Activated CD8-positive, alpha-beta memory T cell treated with anti-CD3 and anti-CD28 coated beads, Interleukin-2, amount 50 U/mL, for 4 hours (primary cell): ENCODE results near the gene WWC1.
"Not testable (repeated sequence)": the region's sequence is repeated elsewhere in the genome, so short reads cannot be mapped to it uniquely, and the experiment has no call there.

Experiments
- DNase-seq: peaks from one replicate; pipeline ENCODE4 v3.0.0-alpha.2; 2020

Gene WWC1

DNA sequence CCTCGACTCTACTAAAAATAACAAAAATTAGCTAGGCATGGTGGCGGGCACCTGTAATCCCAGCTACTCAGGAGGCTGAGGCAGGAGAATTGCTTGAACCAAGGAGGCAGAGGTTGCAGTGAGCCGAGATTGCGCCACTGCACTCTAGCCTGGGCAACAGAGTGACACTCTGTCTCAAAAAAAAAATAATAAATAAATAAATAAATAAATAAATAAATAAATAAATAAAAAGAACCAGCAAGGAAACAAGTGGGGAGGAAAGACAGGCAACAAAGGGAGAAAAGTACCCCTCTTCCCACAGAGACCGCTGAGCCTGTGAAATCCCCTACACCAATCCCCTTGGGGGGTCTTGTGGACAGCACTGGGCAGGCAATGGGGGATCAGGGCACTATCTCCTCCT, 4.6 kb upstream of the WWC1 start:
- DNase-seq = not testable (repeated sequence)

DNA sequence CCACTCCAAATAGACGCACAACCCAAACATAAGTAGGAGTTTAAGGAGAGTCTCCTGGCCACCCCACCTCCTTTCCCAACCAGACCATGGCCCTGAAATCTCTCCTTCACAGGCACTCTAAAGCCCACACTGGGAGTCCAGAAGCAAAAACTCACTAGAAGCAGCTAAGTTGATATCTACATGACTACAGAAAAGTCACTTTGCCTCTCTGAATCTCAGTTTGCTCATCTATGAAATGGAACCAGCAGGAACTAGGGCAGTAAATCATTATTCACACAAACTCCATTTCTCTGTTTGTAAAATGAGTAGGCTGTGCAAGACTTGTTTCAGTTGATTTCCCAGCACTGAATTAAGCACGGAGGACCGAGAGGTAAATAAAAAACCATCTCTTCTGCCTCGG, 4.1 kb upstream of the WWC1 start:
- no peak for DNase-seq

DNA sequence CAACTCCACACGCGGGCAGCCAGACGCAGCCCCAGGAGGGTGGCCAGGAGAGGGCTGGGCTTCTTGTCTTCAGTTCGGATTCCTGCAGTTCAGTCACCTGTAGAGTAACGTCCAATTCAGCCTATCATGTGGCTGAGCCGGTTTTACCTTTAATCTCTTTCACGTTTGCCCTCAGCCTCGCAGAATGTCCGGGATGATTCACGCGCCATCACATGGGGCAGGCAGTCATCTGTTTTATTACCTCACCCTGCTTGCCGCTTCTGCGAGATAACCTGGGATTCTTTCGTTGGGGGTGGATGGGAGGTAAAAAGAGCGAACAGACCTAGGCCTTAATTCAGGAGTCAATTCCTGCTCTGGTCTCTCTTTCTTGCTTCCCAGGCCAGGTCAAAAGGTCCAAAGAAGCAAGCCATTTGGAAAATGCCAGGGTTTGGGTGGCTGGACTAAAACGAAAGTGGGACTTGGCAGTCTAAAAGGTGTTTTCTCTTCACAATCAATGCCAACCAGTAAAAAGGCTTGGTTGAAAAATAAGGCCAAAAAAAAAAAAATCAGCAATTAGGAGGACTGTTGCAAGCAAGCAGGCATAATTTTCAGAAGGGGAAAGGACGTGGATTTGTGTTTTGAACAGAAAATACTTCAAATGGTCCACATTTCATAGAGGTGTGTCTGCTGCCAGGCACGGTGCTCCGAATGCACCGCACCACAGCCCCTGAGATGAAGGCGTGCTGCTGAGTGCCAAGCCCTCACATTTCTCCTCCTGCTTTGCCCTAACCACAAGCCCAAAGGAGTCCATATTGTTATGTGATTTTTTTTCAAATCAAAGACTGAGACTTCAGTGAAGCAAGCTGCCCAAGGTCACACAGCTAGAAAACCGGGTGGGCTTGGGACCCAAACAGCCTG, 2.8 kb upstream of the WWC1 start:
- no peak for DNase-seq

DNA sequence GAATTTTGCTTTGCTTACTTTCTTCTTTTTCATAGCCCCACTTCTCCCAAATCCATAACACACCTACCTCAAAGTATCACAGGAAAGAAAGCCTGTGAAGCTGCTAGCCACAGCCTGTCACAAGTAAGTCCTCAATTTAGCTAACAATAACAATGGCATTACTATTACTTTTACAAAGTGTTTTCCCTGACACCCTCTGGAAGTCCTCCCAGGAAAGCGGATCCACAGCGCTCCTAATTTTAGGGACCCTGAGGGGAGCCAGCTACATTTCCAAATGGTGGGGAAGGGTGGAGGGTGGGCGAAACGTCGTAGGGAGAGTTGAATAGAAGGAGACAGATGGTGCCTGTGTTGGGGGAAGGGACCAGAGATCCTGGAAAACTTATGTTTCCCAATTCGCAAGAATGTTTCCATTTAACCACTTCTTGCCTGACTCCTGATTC, 523 bp upstream of the WWC1 start:
- DNase-seq = no peak

DNA sequence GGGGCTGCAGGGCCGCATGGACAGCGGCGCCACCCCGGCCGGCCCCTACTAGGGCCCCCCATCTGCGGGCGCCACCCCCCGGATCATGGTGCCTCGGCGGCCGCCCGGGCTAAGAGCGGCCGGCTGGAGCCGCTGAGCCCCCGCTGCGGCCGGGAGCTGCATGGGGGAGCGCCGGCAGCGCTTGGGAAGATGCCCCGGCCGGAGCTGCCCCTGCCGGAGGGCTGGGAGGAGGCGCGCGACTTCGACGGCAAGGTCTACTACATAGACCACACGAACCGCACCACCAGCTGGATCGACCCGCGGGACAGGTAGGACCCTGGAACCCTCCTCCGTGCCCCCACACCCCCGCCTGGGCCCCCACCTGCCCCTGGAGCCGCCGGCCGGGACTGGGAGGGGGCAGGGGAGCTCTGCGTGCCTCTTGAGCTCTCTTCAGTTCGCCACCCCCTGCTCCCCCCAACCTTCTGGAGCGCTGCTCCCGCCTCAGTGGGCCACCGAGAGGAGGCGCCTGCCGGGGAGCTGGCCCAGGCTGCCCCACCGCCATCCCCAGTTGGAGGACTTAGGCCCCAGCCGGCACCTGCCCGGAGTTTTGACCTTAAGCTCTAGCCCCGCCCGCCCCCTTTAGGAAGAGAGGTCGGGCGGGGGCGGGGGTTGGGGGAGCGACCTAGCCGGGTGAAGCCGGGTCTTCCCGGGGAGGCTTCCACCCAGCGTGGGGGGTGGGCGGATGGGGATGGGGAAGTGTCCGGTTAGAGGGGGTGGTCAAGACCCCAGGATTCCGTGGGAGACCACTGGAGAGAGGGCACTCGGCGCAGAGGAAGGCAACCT, 730 bp downstream of the WWC1 start:
- no peak for DNase-seq

- DNase-seq = no peak
These were observed 1.6 kb downstream of the WWC1 start for GRCh38 chr5:168292786-168293696.

DNA sequence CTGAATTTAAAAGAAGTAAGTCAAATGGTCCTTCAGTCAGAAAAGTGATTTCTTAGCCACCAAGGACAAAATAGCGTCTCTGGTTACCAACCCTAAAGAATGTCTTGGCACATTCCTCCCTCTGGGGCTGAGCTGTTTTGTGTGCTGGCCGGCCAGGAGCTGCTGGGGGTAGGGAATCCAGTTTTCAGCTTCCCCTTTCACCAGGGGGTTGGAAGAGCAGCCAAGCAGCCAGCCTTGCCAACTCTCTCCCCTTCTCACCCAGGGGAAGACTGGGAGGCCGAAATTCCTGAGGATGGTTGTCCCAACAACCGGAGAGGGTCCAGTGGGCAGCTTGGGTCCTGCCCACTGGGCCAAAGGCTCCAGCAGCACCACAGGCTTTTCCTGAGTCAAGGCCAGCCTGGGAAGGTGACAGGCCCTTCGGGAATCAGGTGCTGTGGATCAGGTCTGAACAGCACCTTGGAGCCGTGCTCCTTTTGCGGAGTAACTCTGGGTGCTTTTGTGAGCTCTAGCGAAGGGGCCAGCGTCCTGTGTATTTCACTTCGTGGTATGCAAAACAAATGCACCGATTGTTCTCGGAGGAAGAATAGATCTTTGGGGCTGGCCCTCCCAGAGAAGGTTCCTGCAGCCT, 4.2 kb downstream of the WWC1 start:
- DNase-seq = no peak

DNA sequence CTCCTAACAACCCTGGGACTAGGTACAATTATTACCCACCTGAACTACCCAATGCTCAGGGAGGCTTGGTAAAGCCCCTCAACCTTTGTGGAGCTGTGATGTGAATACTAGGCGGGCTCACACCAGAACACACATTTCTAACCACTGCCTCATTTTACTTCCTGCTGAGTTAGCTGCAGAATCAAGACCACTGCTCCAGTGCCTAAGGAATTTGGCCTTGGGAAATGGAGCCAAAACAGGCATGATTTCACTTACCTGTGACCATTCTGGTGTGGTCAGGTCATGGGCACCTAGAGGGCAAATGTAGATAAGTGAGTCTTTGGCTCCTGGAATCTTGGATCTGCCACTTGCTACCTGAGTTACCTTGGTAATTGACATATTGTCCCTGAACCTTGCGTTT, 5.2 kb downstream of the WWC1 start:
- no peak for DNase-seq

DNA sequence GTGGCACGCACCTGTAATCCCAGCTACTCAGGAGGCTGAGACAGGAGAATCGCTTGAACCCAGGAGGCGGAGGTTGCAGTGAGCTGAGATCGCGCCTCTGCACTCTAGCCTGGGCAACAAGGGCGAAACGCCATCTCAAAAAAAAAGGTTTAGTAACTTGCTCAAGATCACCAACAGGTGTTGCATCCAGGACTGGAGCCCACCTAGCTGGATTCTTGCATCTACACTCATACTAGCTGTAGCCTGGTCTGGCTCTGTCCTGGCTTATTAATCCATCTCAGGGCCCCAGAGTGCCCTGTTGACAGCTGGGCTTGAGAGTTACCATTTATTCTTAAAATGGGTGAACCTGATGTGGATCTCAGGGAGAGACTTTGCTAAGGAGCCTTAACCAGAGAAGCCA, 7.5 kb downstream of the WWC1 start:
- no peak for DNase-seq

- no peak for DNase-seq
These were observed 7.9 kb downstream of the WWC1 start for GRCh38 chr5:168299372-168299771.

DNA sequence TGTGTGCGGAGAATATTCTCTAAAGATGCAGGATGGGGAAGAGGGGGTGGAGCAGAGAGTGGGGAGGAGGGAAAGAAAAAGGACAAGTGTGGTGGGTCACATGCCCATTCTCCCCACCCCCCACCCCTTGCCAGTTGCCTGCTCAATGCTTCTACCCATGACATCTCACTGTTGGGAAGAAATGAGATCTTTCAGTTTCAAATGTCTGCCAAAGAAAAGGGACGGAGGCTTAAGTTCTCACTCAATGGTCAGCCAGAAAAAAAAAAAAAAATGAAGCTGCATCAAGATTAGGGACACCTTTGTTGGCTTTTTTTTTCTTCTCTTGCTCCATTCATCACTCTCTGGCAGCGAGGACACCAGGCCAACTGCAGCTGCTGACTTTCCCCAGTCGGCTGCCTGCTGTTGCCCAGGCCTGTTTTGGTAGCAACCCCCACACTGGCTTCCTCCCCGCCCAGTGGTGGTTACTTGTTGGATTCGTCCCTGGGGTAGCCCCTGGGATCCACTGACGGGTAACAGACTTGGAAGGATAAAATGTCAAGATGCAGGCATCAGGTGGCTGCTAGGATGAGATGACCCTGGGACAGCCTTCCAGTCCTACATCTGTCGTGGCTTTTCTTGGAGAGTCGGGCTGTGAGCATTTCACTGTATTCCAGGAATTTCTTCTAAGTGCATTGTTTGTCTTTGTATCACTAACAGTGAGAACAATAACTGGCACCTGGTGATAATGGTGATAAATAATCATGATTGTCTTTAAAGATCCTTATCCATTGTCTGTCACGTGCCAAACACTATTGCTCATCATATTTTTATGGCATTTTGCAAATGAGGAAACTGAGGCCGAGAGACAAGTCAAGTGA, 9.1 kb downstream of the WWC1 start:
- no peak for DNase-seq

- no peak for DNase-seq
These were observed 10.3 kb downstream of the WWC1 start for GRCh38 chr5:168301593-168302390.

DNA sequence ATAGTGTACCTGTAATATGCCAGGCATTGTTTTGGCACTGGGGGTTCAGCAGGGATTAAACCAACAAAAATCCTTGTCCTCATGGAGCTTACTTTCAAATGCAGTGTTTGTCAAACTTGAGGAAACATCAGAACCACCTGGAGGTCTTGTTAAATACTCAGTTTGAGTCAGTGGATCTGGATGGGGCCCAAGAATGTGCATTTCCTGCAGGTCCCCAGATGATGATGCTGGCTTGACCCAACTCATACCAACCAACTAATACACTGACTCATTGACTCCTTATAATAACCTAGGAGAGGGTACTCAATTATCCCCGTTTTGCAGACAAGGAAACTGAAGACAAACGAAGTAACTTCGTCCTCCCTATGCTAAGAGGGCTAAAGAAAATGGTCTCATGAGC, 11.3 kb downstream of the WWC1 start:
- no peak for DNase-seq

GRCh38 chr5:168303393-168304025, 12.1 kb downstream of the WWC1 start:
- no peak for DNase-seq

GRCh38 chr5:168304349-168304748, 12.9 kb downstream of the WWC1 start:
- DNase-seq = no peak

- no peak for DNase-seq
These were observed 13.8 kb downstream of the WWC1 start for GRCh38 chr5:168305281-168305680.

DNA sequence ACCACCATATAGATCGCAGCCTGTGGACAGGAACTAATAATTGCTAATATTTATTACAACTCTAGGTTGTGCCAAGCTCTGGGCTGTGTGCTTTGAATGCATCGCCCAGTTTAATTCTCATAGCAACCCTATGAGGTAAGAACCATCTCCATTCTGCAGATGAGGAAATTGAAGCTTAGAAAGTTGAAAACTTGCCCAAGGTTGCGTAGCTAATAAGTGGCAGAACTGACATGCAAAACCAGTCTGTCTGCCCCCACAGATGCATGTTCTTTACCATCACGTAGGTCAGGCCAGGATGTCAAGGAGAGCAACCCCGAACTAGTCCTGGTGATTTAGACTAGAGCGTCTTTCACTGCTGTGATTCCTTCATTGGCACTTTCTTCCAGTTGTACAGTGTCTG, 15.6 kb downstream of the WWC1 start:
- no peak for DNase-seq

DNA sequence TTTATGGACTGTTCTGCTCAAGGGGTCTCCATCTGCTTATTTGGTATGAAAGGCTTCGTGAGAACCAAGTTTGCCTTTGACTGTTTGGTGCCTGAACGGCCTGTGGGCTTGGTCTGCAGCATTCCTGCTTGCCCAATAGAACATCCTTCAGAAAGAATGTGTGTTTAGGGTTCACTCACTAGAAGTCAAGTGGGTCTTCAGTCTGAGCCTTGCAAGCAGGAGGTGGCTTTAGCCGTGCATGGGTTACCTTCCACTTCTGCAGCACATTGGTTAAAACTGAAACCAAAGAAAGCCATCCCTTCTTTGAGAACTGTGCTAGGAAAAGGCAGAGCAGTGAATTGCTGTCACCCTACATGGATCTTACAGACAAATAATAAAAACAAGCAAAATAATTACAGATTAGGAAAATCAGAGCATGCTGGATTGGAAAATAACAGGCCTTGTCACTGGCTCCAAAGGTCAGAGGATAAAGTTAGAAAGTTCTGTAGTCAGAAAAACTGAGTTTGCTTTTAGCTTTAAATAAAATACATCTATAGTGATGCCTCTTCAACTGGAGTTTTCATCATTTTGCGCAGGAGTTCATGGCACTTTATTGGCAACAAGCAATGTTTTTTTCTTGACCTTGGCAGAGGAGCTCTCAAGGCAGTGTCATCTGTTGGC, 16.6 kb downstream of the WWC1 start:
- no peak for DNase-seq

- DNase-seq = no peak
These were observed 17.6 kb downstream of the WWC1 start for GRCh38 chr5:168308976-168309598.
